ENCODE measurements around the gene FASTKD1.

DNA sequence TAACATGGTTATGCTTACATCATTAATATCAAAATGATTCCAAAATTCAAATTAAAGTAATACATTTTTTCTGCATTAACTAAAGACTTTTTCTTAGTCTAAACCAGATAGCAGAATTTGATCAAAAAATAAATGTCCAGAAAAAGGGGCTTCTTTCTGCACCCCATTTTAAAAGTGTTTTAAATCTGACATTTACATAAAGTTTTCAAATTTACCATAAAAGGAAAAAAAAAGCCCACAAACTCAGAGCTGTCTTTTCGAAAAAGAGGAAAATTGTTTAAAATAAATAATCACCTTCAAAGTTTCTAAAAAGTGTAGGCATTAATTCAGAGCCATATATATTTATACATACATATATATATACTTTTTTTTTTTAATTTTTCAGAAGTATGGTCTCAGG, 1.5 kb downstream of the FASTKD1 start:
- TF ChIP-seq, protein P1, sequence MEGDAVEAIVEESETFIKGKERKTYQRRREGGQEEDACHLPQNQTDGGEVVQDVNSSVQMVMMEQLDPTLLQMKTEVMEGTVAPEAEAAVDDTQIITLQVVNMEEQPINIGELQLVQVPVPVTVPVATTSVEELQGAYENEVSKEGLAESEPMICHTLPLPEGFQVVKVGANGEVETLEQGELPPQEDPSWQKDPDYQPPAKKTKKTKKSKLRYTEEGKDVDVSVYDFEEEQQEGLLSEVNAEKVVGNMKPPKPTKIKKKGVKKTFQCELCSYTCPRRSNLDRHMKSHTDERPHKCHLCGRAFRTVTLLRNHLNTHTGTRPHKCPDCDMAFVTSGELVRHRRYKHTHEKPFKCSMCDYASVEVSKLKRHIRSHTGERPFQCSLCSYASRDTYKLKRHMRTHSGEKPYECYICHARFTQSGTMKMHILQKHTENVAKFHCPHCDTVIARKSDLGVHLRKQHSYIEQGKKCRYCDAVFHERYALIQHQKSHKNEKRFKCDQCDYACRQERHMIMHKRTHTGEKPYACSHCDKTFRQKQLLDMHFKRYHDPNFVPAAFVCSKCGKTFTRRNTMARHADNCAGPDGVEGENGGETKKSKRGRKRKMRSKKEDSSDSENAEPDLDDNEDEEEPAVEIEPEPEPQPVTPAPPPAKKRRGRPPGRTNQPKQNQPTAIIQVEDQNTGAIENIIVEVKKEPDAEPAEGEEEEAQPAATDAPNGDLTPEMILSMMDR (IDR thresholded peaks at IDR 0.05; ENCODE audit: borderline replicate concordance, extremely low read depth, low read length, poor library complexity, severe bottlenecking) = no peak
- TF ChIP-seq EZH2 (IDR thresholded peaks at IDR 0.05; ENCODE audit: borderline replicate concordance, low read depth, low read length, severe bottlenecking) = no peak

Data from DND-41 (cell line).